ENCODE measurements around the gene ZEB1. TPM values are rescaled to one million over a fixed set of nuclear protein-coding genes. Genes with fewer than 3 reads are reported as not detected.

ZEB1 gene
- total and polyA plus RNA-seq, 2 of the 8 experiments (the other 6 are each of a cell fraction or from before 2014, with no cell fraction given) = 0.08 to 0.15 TPM

- no peak overlapping the region for H4K91ac ChIP-seq (replicated peaks; ENCODE audit: insufficient read length, low read length)
- H2BK5ac ChIP-seq (ENCODE audit: low read depth, low read length) = no peak overlapping the region
- H3K4me1 ChIP-seq (replicated peaks in 1 of 4; ENCODE audit: control insufficient read depth in 3 of 4, insufficient read depth in 4 of 4, low read length in 3 of 4) = no peaks in the 10 kb centered on the region
- no peak overlapping the region for H3K4me3 ChIP-seq (ENCODE audit: extremely low read depth in 1 of 4, insufficient read depth in 2 of 4, low read depth in 3 of 4, low read length in 4 of 4)
- H2AK5ac ChIP-seq (ENCODE audit: low read depth, low read length) = no peak overlapping the region
- no peak overlapping the region for H4K8ac ChIP-seq (ENCODE audit: extremely low read depth, insufficient read depth, low read length)
- POLR2A ChIA-PET (ENCODE audit: partially characterized antibody) = no interaction called here
- H3K27ac ChIP-seq (ENCODE audit: low read depth, low read length) = no peak overlapping the region
- H3K4ac ChIP-seq (replicated peaks; ENCODE audit: insufficient read length, low read depth, low read length) = no peak overlapping the region
- H4K5ac ChIP-seq (ENCODE audit: insufficient read length, low read depth, low read length) = no peak overlapping the region
- H3K36me3 ChIP-seq (ENCODE audit: control insufficient read depth in 2 of 4, insufficient read depth in 4 of 4, low read length in 3 of 4) = no peaks in the 10 kb centered on the region
- CTCF ChIA-PET (ENCODE audit: partially characterized antibody) = no interaction called here
- H3K9ac ChIP-seq (replicated peaks in 1 of 4; ENCODE audit: extremely low read depth in 1 of 4, low read depth in 3 of 4, low read length in 3 of 4) = no peak overlapping the region
- no peak overlapping the region for H2BK20ac ChIP-seq (ENCODE audit: low read length)
- no peak for FAIRE-seq
- H3K23me2 ChIP-seq (ENCODE audit: low read depth, low read length) = no peaks in the 10 kb centered on the region
- 88% methylated on average over 2 of the region's 2 CpGs; no CpG with 5 or more reads in 1 of the 2 experiments for WGBS, 2 experiments (ENCODE audit: extremely low coverage in 1 of 2, insufficient coverage in 1 of 2, insufficient read length in 1 of 2, insufficient replicate concordance in 2 of 2, low coverage in 1 of 2, low lambda C conversion rate in 2 of 2, missing lambda C conversion rate in 1 of 2)
- H4K20me1 ChIP-seq (replicated peaks in 1 of 2; ENCODE audit: control insufficient read depth in 1 of 2, insufficient read depth in 2 of 2, low read length in 2 of 2) = no peaks in the 10 kb centered on the region
- no peaks in the 10 kb centered on the region for H3K79me1 ChIP-seq (ENCODE audit: low read depth, low read length)
- DNase-seq (ENCODE audit: low read depth in 1 of 2, low spot score in 2 of 2) = no peak
- no peaks in the 10 kb centered on the region for H3K9me3 ChIP-seq (ENCODE audit: insufficient read depth in 2 of 2, low read depth in 1 of 2, low read length in 1 of 2)
- no peak overlapping the region for H3K23ac ChIP-seq (ENCODE audit: insufficient read length)
- H3K18ac ChIP-seq (ENCODE audit: extremely low read depth, low read length) = no peak overlapping the region
- no peaks in the 10 kb centered on the region for H3K27me3 ChIP-seq (replicated peaks in 1 of 4; ENCODE audit: control insufficient read depth in 3 of 4, extremely low read depth in 1 of 4, insufficient read depth in 3 of 4, low read length in 3 of 4)
- H3K56ac ChIP-seq (replicated peaks; ENCODE audit: insufficient read length, low read depth, low read length) = no peak overlapping the region
- no peak overlapping the region for H3K4me2 ChIP-seq (ENCODE audit: insufficient read depth in 1 of 2, low read depth in 2 of 2, low read length in 2 of 2)
- H3K79me2 ChIP-seq (ENCODE audit: control insufficient read depth in 1 of 2, insufficient read depth in 2 of 2, low read length in 2 of 2) = no peaks in the 10 kb centered on the region
- H2BK120ac ChIP-seq (replicated peaks; ENCODE audit: low read depth, low read length) = no peak overlapping the region
- H3K14ac ChIP-seq (ENCODE audit: insufficient read length) = no peak overlapping the region
- no peak overlapping the region for H2BK12ac ChIP-seq (ENCODE audit: low read depth, low read length)
- H2BK15ac ChIP-seq (ENCODE audit: low read length) = no peak overlapping the region
- H2AFZ ChIP-seq (ENCODE audit: low read length) = no peak overlapping the region
- TF ChIP-seq EP300 (IDR thresholded peaks at IDR 0.05; ENCODE audit: borderline replicate concordance in 1 of 2, low read depth in 2 of 2, low read length in 2 of 2) (no peak), SP4 (IDR thresholded peaks at IDR 0.05; ENCODE audit: low read length) (no peak), RBBP5 (IDR thresholded peaks at IDR 0.05; ENCODE audit: borderline replicate concordance, low read depth, low read length) (no peak), KDM1A (IDR thresholded peaks at IDR 0.05; ENCODE audit: borderline replicate concordance, low read length) (no peak), SRF (IDR thresholded peaks at IDR 0.05; ENCODE audit: low read depth, low read length) (no peak), ASH2L (IDR thresholded peaks at IDR 0.05; ENCODE audit: low read length) (no peak), HDAC6 (IDR thresholded peaks at IDR 0.05; ENCODE audit: low read depth, low read length) (no peak), RAD21 (IDR thresholded peaks at IDR 0.05 in 1 of 2, conservative IDR thresholded peaks at IDR 0.05 in 1 of 2; ENCODE audit: low read depth in 2 of 2, low read length in 2 of 2) (no peak), CHD1 (IDR thresholded peaks at IDR 0.05; ENCODE audit: low read depth, low read length) (no peak), FOSL1 (IDR thresholded peaks at IDR 0.05; ENCODE audit: insufficient read depth, low read depth, low read length) (no peak), JUN (IDR thresholded peaks at IDR 0.05; ENCODE audit: low read depth, low read length) (no peak), ATF2 (IDR thresholded peaks at IDR 0.05; ENCODE audit: low read length) (no peak)
Measured at GRCh38 chr10:31374146-31374696, 55.2 kb downstream of the ZEB1 start.
